ENCODE data around the gene HARBI1.

- no peak for TF ChIP-seq CTCF (IDR thresholded peaks at IDR 0.05)
- TF ChIP-seq EP300 (IDR thresholded peaks at IDR 0.05), result no peak
- TF ChIP-seq POLR2A (IDR thresholded peaks at IDR 0.05), result no peak
Observed at GRCh38 chr11:46565232-46565840, 51.7 kb downstream of the HARBI1 start.
